GM23338 (cell line): Measurements from ENCODE around the gene CACNA2D3. TPM values are rescaled to one million over a fixed set of nuclear protein-coding genes. Genes with fewer than 3 reads are reported as not detected.

Source experiments
- ATAC-seq: fragments of 200-7000 bp; cut with Tn5 transposase; 3 replicates; pipeline ENCODE4 v1.9.1; 2020
- DNase-seq: peaks from one replicate; pipeline ENCODE4 v3.0.0-alpha.2; 2015; ENCODE audit warnings: low spot score
- H2AFZ ChIP-seq: fragments of 200-600 bp; sonication (generic); 2 replicates; pipeline ENCODE4 v1.8.0; 2016; ENCODE audit warnings: antibody characterized with exemption, mild to moderate bottlenecking, moderate library complexity
- H3F3A ChIP-seq: fragments of 200-600 bp; sonication (generic); replicated peaks from 2 replicates; pipeline ENCODE4 v1.8.0; 2017; ENCODE audit warnings: antibody characterized with exemption, mixed run types, low read depth
- H3K27ac ChIP-seq: fragments of 200-600 bp; sonication (generic); 2 replicates; pipeline ENCODE4 v1.6.1; 2016; ENCODE audit warnings: low read depth
- H3K27me3 ChIP-seq: fragments of 200-600 bp; sonication (generic); 2 replicates; pipeline ENCODE4 v1.8.0; 2016; ENCODE audit warnings: mild to moderate bottlenecking, mixed run types, moderate library complexity; ENCODE audit not compliant: insufficient read depth
- H3K36me3 ChIP-seq: fragments of 200-600 bp; sonication (generic); 2 replicates; pipeline ENCODE4 v1.8.0; 2016; ENCODE audit warnings: mild to moderate bottlenecking; ENCODE audit not compliant: insufficient read depth
- H3K4me1 ChIP-seq: fragments of 200-600 bp; sonication (generic); 2 replicates; pipeline ENCODE4 v1.8.0; 2016; ENCODE audit warnings: mild to moderate bottlenecking, moderate library complexity; ENCODE audit not compliant: insufficient read depth
- H3K4me2 ChIP-seq: fragments of 200-600 bp; sonication (generic); 2 replicates; pipeline ENCODE4 v1.7.1; 2017; ENCODE audit warnings: mixed run types
- H3K4me3 ChIP-seq: fragments of 200-600 bp; sonication (generic); 2 replicates; pipeline ENCODE4 v1.6.1; 2016; ENCODE audit warnings: mixed run types
- H3K79me2 ChIP-seq: fragments of 200-600 bp; sonication (generic); replicated peaks from 2 replicates; pipeline ENCODE4 v1.8.0; 2017; ENCODE audit warnings: mild to moderate bottlenecking; ENCODE audit not compliant: insufficient read depth
- H3K9me2 ChIP-seq: fragments of 200-600 bp; sonication (generic); 2 replicates; pipeline ENCODE4 v1.8.0; 2017; ENCODE audit not compliant: insufficient read depth
- H4K20me1 ChIP-seq: fragments of 200-600 bp; sonication (generic); replicated peaks from 2 replicates; pipeline ENCODE4 v1.8.0; 2017; ENCODE audit warnings: mild to moderate bottlenecking; ENCODE audit not compliant: insufficient read depth
- H3K27ac Mint-ChIP-seq: 2 replicates; pipeline ENCODE4 v1.8.0; 2020; ENCODE audit warnings: inconsistent platforms, mild to moderate bottlenecking, moderate library complexity, mixed read lengths
- H3K27me3 Mint-ChIP-seq: 3 replicates; pipeline ENCODE4 v1.8.0; 2022; ENCODE audit warnings: low read depth, mild to moderate bottlenecking, moderate library complexity, mixed read lengths, inconsistent platforms; ENCODE audit not compliant: insufficient read depth, poor library complexity
- H3K36me3 Mint-ChIP-seq: 3 replicates; pipeline ENCODE4 v1.8.0; 2021; ENCODE audit warnings: low read depth, mild to moderate bottlenecking, inconsistent platforms, moderate library complexity, mixed read lengths
- H3K4me1 Mint-ChIP-seq: 3 replicates; pipeline ENCODE4 v1.8.0; 2020; ENCODE audit warnings: mild to moderate bottlenecking, inconsistent platforms, mixed read lengths
- H3K4me3 Mint-ChIP-seq: 3 replicates; pipeline ENCODE4 v1.8.0; 2021; ENCODE audit warnings: moderate library complexity, mild to moderate bottlenecking, inconsistent platforms, mixed read lengths
- H3K9me3 Mint-ChIP-seq: 3 replicates; pipeline ENCODE4 v1.8.0; 2020; ENCODE audit warnings: moderate library complexity, mild to moderate bottlenecking, inconsistent platforms, mixed read lengths
- CREB1 ChIP-seq: fragments of 250-450 bp; sonication (Bioruptor Pico); IDR thresholded peaks from 2 replicates; pipeline ENCODE4 v1.5.0; 2020; ENCODE audit warnings: low read depth, mild to moderate bottlenecking, moderate library complexity
- EZH2 ChIP-seq: fragments of 200-600 bp; sonication (generic); IDR thresholded peaks from one replicate; pipeline ENCODE4 v1.8.0; 2017; ENCODE audit warnings: antibody characterized with exemption, mild to moderate bottlenecking, low read depth; ENCODE audit not compliant: unreplicated experiment
- EZH2phosphoT487 ChIP-seq: fragments of 200-600 bp; sonication (generic); IDR thresholded peaks from one replicate; pipeline ENCODE4 v1.8.1; 2018; ENCODE audit warnings: antibody characterized with exemption; ENCODE audit not compliant: unreplicated experiment
- JUNB ChIP-seq: IDR thresholded peaks from one replicate; pipeline ENCODE4 v1.6.1; 2016; ENCODE audit warnings: antibody characterized with exemption; ENCODE audit not compliant: unreplicated experiment
- NANOG ChIP-seq: IDR thresholded peaks from 2 replicates; pipeline ENCODE4 v1.6.1; 2016; ENCODE audit warnings: antibody characterized with exemption, borderline replicate concordance
- POLR2AphosphoS5 ChIP-seq: IDR thresholded peaks from 2 replicates; pipeline ENCODE4 v1.6.1; 2016; ENCODE audit warnings: antibody characterized with exemption, low read depth
- STAT1 ChIP-seq: IDR thresholded peaks from one replicate; pipeline ENCODE4 v1.6.1; 2016; ENCODE audit warnings: antibody characterized with exemption; ENCODE audit not compliant: unreplicated experiment
- ZNF114 ChIP-seq: fragments of 250-450 bp; sonication (Bioruptor Pico); IDR thresholded peaks from 2 replicates; pipeline ENCODE4 v1.5.0; 2020; ENCODE audit warnings: mild to moderate bottlenecking, moderate library complexity
- ZNF331 ChIP-seq: fragments of 250-450 bp; sonication (Bioruptor Pico); IDR thresholded peaks from 2 replicates; pipeline ENCODE4 v1.5.0; 2020; ENCODE audit warnings: low read depth, mild to moderate bottlenecking, moderate library complexity
- polyA plus RNA-seq: library from polyadenylated mRNA; unstranded; fragments of >200 nt; fragmentation: Nextera tagmentation; extraction: Ambion mirVana; gene quantifications from 2 replicates; pipeline ENCODE4 v1.2.1, GENCODE V29; 2016
- total RNA-seq: library from RNA; depleted of rRNA; stranded (reverse); fragments of >200 nt; shearing (Covaris generic); gene quantifications from 2 replicates; pipeline ENCODE4 v1.2.3, GENCODE V29; 2014
- TF ChIP-seq, protein P1 (sequence below): IDR thresholded peaks from one replicate; pipeline ENCODE4 v1.6.1; 2018; ENCODE audit warnings: antibody characterized with exemption; ENCODE audit not compliant: unreplicated experiment
- TF ChIP-seq, protein P2 (sequence below): fragments of 250-450 bp; sonication (Bioruptor Pico); IDR thresholded peaks from 2 replicates; pipeline ENCODE4 v1.5.0; 2020; ENCODE audit warnings: mild to moderate bottlenecking, moderate library complexity
- TF ChIP-seq, protein P3 (sequence below), 2 experiments: fragments of 200-600 bp in 1 of 2; sonication (generic) in 1 of 2; conservative IDR thresholded peaks; 2 replicates each; pipeline versions ENCODE4 v1.5.1 to v1.6.1; 2016 to 2017; ENCODE audit warnings: antibody characterized with exemption in 2 of 2, low read depth in 2 of 2, mild to moderate bottlenecking in 2 of 2, moderate library complexity in 1 of 2
- TF ChIP-seq, protein P4 (sequence below): IDR thresholded peaks from 2 replicates; pipeline ENCODE4 v1.6.1; 2016; ENCODE audit warnings: antibody characterized with exemption

The CACNA2D3 gene
- total and polyA plus RNA-seq, 2 experiments from 2014 or later, result 2.2 to 2.3 TPM

DNA sequence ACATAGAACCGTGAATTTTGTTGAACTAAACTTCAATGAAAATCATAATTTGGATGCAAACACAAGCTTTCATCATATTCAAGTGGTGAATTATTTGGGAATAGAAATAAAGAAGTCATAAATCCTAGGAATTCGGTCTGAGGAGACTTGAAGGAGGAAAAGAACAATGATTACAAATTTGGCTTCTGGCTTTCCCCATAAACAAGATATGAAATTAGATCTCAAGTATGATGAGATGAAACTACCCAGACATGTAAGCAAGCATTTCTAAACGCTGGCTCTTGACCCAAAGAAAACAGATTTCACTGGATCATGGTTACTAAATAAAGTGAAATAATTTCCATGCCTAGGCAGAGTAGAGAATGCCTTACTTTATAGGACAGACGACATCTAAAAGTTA lies 952.4 kb downstream of the CACNA2D3 start:
- Histone ChIP-seq H4K20me1 (no peaks in the 10 kb centered on the region), H3K27me3 (no peaks in the 10 kb centered on the region), H3K79me2 (no peaks in the 10 kb centered on the region), H3K4me3 (no peak overlapping the region), H3K4me2 (no peak overlapping the region), H3K4me1 (no peaks in the 10 kb centered on the region), H3K36me3 (no peaks in the 10 kb centered on the region), H3K9me2 (peaks cover 6% of the 10 kb centered on the region; the same call in 1 of the 2 replicates), H3F3A (no peaks in the 10 kb centered on the region), H2AFZ (no peak overlapping the region), H3K27ac (no peak overlapping the region)
- peaks cover 3% of the 10 kb centered on the region; the same call in 1 of the 3 replicates for H3K4me1 Mint-ChIP-seq
- no peaks in the 10 kb centered on the region for H3K9me3 Mint-ChIP-seq
- ATAC-seq (no peak), DNase-seq (no peak)
- no peaks in the 10 kb centered on the region for H3K27me3 Mint-ChIP-seq
- H3K36me3 Mint-ChIP-seq, result no peaks in the 10 kb centered on the region
- H3K27ac Mint-ChIP-seq, result no peak overlapping the region
- no peak for TF ChIP-seq ZNF331 (CRISPR knock-in tag)
- no peak for TF ChIP-seq EZH2phosphoT487
- no peak for TF ChIP-seq POLR2AphosphoS5
- TF ChIP-seq, protein P1, sequence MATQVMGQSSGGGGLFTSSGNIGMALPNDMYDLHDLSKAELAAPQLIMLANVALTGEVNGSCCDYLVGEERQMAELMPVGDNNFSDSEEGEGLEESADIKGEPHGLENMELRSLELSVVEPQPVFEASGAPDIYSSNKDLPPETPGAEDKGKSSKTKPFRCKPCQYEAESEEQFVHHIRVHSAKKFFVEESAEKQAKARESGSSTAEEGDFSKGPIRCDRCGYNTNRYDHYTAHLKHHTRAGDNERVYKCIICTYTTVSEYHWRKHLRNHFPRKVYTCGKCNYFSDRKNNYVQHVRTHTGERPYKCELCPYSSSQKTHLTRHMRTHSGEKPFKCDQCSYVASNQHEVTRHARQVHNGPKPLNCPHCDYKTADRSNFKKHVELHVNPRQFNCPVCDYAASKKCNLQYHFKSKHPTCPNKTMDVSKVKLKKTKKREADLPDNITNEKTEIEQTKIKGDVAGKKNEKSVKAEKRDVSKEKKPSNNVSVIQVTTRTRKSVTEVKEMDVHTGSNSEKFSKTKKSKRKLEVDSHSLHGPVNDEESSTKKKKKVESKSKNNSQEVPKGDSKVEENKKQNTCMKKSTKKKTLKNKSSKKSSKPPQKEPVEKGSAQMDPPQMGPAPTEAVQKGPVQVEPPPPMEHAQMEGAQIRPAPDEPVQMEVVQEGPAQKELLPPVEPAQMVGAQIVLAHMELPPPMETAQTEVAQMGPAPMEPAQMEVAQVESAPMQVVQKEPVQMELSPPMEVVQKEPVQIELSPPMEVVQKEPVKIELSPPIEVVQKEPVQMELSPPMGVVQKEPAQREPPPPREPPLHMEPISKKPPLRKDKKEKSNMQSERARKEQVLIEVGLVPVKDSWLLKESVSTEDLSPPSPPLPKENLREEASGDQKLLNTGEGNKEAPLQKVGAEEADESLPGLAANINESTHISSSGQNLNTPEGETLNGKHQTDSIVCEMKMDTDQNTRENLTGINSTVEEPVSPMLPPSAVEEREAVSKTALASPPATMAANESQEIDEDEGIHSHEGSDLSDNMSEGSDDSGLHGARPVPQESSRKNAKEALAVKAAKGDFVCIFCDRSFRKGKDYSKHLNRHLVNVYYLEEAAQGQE, result no peak
- TF ChIP-seq, protein P2, sequence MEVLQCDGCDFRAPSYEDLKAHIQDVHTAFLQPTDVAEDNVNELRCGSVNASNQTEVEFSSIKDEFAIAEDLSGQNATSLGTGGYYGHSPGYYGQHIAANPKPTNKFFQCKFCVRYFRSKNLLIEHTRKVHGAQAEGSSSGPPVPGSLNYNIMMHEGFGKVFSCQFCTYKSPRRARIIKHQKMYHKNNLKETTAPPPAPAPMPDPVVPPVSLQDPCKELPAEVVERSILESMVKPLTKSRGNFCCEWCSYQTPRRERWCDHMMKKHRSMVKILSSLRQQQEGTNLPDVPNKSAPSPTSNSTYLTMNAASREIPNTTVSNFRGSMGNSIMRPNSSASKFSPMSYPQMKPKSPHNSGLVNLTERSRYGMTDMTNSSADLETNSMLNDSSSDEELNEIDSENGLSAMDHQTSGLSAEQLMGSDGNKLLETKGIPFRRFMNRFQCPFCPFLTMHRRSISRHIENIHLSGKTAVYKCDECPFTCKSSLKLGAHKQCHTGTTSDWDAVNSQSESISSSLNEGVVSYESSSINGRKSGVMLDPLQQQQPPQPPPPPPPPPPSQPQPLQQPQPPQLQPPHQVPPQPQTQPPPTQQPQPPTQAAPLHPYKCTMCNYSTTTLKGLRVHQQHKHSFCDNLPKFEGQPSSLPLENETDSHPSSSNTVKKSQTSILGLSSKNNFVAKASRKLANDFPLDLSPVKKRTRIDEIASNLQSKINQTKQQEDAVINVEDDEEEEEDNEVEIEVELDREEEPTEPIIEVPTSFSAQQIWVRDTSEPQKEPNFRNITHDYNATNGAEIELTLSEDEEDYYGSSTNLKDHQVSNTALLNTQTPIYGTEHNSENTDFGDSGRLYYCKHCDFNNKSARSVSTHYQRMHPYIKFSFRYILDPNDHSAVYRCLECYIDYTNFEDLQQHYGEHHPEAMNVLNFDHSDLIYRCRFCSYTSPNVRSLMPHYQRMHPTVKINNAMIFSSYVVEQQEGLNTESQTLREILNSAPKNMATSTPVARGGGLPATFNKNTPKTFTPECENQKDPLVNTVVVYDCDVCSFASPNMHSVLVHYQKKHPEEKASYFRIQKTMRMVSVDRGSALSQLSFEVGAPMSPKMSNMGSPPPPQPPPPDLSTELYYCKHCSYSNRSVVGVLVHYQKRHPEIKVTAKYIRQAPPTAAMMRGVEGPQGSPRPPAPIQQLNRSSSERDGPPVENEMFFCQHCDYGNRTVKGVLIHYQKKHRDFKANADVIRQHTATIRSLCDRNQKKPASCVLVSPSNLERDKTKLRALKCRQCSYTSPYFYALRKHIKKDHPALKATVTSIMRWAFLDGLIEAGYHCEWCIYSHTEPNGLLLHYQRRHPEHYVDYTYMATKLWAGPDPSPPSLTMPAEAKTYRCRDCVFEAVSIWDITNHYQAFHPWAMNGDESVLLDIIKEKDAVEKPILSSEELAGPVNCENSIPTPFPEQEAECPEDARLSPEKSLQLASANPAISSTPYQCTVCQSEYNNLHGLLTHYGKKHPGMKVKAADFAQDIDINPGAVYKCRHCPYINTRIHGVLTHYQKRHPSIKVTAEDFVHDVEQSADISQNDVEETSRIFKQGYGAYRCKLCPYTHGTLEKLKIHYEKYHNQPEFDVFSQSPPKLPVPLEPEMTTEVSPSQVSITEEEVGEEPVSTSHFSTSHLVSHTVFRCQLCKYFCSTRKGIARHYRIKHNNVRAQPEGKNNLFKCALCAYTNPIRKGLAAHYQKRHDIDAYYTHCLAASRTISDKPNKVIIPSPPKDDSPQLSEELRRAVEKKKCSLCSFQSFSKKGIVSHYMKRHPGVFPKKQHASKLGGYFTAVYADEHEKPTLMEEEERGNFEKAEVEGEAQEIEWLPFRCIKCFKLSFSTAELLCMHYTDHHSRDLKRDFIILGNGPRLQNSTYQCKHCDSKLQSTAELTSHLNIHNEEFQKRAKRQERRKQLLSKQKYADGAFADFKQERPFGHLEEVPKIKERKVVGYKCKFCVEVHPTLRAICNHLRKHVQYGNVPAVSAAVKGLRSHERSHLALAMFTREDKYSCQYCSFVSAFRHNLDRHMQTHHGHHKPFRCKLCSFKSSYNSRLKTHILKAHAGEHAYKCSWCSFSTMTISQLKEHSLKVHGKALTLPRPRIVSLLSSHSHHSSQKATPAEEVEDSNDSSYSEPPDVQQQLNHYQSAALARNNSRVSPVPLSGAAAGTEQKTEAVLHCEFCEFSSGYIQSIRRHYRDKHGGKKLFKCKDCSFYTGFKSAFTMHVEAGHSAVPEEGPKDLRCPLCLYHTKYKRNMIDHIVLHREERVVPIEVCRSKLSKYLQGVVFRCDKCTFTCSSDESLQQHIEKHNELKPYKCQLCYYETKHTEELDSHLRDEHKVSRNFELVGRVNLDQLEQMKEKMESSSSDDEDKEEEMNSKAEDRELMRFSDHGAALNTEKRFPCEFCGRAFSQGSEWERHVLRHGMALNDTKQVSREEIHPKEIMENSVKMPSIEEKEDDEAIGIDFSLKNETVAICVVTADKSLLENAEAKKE, result no peak
- no peak for TF ChIP-seq STAT1
- no peak for TF ChIP-seq ZNF114 (CRISPR knock-in tag)
- TF ChIP-seq, protein P3, sequence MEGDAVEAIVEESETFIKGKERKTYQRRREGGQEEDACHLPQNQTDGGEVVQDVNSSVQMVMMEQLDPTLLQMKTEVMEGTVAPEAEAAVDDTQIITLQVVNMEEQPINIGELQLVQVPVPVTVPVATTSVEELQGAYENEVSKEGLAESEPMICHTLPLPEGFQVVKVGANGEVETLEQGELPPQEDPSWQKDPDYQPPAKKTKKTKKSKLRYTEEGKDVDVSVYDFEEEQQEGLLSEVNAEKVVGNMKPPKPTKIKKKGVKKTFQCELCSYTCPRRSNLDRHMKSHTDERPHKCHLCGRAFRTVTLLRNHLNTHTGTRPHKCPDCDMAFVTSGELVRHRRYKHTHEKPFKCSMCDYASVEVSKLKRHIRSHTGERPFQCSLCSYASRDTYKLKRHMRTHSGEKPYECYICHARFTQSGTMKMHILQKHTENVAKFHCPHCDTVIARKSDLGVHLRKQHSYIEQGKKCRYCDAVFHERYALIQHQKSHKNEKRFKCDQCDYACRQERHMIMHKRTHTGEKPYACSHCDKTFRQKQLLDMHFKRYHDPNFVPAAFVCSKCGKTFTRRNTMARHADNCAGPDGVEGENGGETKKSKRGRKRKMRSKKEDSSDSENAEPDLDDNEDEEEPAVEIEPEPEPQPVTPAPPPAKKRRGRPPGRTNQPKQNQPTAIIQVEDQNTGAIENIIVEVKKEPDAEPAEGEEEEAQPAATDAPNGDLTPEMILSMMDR (conservative IDR thresholded peaks at IDR 0.05; ENCODE audit: low read depth in 2 of 2), result no peak
- no peak for TF ChIP-seq CREB1
- no peak for TF ChIP-seq EZH2
- TF ChIP-seq, protein P4, sequence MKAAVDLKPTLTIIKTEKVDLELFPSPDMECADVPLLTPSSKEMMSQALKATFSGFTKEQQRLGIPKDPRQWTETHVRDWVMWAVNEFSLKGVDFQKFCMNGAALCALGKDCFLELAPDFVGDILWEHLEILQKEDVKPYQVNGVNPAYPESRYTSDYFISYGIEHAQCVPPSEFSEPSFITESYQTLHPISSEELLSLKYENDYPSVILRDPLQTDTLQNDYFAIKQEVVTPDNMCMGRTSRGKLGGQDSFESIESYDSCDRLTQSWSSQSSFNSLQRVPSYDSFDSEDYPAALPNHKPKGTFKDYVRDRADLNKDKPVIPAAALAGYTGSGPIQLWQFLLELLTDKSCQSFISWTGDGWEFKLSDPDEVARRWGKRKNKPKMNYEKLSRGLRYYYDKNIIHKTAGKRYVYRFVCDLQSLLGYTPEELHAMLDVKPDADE, result no peak
- TF ChIP-seq NANOG, result no peak
- no peak for TF ChIP-seq JUNB
- no peak overlapping the region for H3K4me3 Mint-ChIP-seq
